Measurements from ENCODE around the gene ATF6. TPM values are rescaled to one million over a fixed set of nuclear protein-coding genes. Genes with fewer than 3 reads are reported as not detected.

The ATF6 gene
- total RNA-seq, 3 donors from 2014 or later = 31.0 to 56.1 (median 34.1) TPM

- H3K4me1 ChIP-seq = no peaks in the 10 kb centered on the region
- no peak overlapping the region for H3K4me3 ChIP-seq
- no peak for DNase-seq (ENCODE audit: low spot score in 2 of 2)
- H3K27ac ChIP-seq = no peak overlapping the region
- H3K9me3 ChIP-seq = peaks cover 0 to 8% of the 10 kb centered on the region in 2 donors
- intact Hi-C loops (cut with DNase I; ENCODE audit: low total_unique reads) = no loop called here
- H3K36me3 ChIP-seq = no peaks in the 10 kb centered on the region
- H3K27me3 ChIP-seq = no peaks in the 10 kb centered on the region
- TF ChIP-seq POLR2AphosphoS5 (IDR thresholded peaks at IDR 0.05) (no peak), POLR2A (IDR thresholded peaks at IDR 0.05) (no peak)
- TF ChIP-seq, protein P1, sequence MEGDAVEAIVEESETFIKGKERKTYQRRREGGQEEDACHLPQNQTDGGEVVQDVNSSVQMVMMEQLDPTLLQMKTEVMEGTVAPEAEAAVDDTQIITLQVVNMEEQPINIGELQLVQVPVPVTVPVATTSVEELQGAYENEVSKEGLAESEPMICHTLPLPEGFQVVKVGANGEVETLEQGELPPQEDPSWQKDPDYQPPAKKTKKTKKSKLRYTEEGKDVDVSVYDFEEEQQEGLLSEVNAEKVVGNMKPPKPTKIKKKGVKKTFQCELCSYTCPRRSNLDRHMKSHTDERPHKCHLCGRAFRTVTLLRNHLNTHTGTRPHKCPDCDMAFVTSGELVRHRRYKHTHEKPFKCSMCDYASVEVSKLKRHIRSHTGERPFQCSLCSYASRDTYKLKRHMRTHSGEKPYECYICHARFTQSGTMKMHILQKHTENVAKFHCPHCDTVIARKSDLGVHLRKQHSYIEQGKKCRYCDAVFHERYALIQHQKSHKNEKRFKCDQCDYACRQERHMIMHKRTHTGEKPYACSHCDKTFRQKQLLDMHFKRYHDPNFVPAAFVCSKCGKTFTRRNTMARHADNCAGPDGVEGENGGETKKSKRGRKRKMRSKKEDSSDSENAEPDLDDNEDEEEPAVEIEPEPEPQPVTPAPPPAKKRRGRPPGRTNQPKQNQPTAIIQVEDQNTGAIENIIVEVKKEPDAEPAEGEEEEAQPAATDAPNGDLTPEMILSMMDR (IDR thresholded peaks at IDR 0.05) = no peak
Measured at GRCh38 chr1:162013289-162013688, 247.2 kb downstream of the ATF6 start.

Other genes with a start within 250 kb of the ATF6 start
- 10 to 100 TPM in 1 of 3 donors, 1 to 10 TPM in 2; 1.3 to 17.1 (median 5.3) TPM for gene HSPA6, start 241.8 kb upstream of the ATF6 start, total RNA-seq
- gene FCGR3A, start 216.5 kb upstream of the ATF6 start, total RNA-seq = 10 to 100 TPM in 2 of 3 donors, 1 to 10 TPM in 1; 8.6 to 23.9 (median 12.9) TPM
- 1 to 10 TPM in 2 of 3 donors, under 1 TPM in 1; 0.32 to 3.9 (median 3.8) TPM for gene FCGR3B, start 135.1 kb upstream of the ATF6 start, total RNA-seq
- gene FCGR2B, start 103.2 kb upstream of the ATF6 start, total RNA-seq = 100 to 1,000 TPM in 1 of 3 donors, 10 to 100 TPM in 1, 1 to 10 TPM in 1; 5.6 to 124 (median 40.0) TPM
- gene FCRLA, start 59.1 kb upstream of the ATF6 start, total RNA-seq = under 1 TPM in 1 of 3 donors, not detected in 2; 0.15 TPM
- gene FCRLB, start 44.8 kb upstream of the ATF6 start, total RNA-seq = 1 to 10 TPM in 1 of 3 donors, under 1 TPM in 2; 0.15 to 1.1 (median 0.33) TPM
- 10 to 100 TPM; 14.6 to 44.9 (median 36.1) TPM for gene DUSP12, start 16.5 kb upstream of the ATF6 start, total RNA-seq

Measured in breast epithelium (tissue), 4 donors.